K562 (cell line): Measurements from ENCODE around the gene EPHA4. TPM values are rescaled to one million over a fixed set of nuclear protein-coding genes. Genes with fewer than 3 reads are reported as not detected.

Experiments used
- ATAC-seq: fragments of 200-7000 bp; cut with Tn5 transposase; 3 replicates; pipeline ENCODE4 v1.9.1; 2020; ENCODE audit warnings: moderate library complexity
- BruUV-seq: library from RNA; stranded (reverse); fragments of 400-500 nt; replicated peaks from 2 replicates; lab custom pipeline; 2021; lab: Mats Ljungman, UMichigan
- CTCF ChIA-PET: fragments of 300-600 bp; formaldehyde crosslinking; extraction: SDS; loops from one replicate; lab custom pipeline; 2021; ENCODE audit warnings: low intra/inter-chr PET ratio; lab: Yijun Ruan, JAX
- POLR2A ChIA-PET: fragments of 300-600, 350-650 bp; sonication (Branson Sonifier 250); formaldehyde crosslinking; extraction: SDS; loops from one replicate; lab custom pipeline; 2021; ENCODE audit warnings: antibody characterized with exemption, inconsistent platforms; lab: Yijun Ruan, JAX
- DNase-seq, 4 experiments: peaks; one replicate each; pipeline versions ENCODE4 v3.0.0 to v3.0.0-alpha.2; 2011 to 2018; ENCODE audit warnings: low spot score in 3 of 4, mixed read lengths in 3 of 4; ENCODE audit errors: extremely low read depth in 1 of 4
- FAIRE-seq: peaks from 2 replicates; lab custom pipeline; 2011; peaks lifted over from hg19 to GRCh38; lab: Jason Lieb, UNC
- H2AFZ ChIP-seq: 2 replicates; pipeline ENCODE4 v1.6.0; 2011; ENCODE audit warnings: low read depth, low read length, control low read depth, inconsistent platforms
- H3K27ac ChIP-seq: fragments of 200-600 bp; 3 replicates; pipeline ENCODE4 v1.8.0; 2011; ENCODE audit warnings: low read depth, mild to moderate bottlenecking, control low read depth, inconsistent platforms, low read length, moderate library complexity, mixed read lengths; ENCODE audit errors: extremely low read depth
- H3K27me3 ChIP-seq, 2 experiments: fragments of 300-600 bp in 1 of 2; 2 replicates in 1 of 2; 3 replicates in 1 of 2; pipeline versions ENCODE4 v1.6.0 to v1.8.0; 2011; ENCODE audit warnings: inconsistent platforms in 2 of 2, low read length in 2 of 2, mild to moderate bottlenecking in 1 of 2, mixed read lengths in 1 of 2, moderate library complexity in 1 of 2; ENCODE audit not compliant: control insufficient read depth in 2 of 2, insufficient read depth in 2 of 2
- H3K36me3 ChIP-seq: fragments of 300-600 bp; 3 replicates; pipeline ENCODE4 v1.8.0; 2011; ENCODE audit warnings: mild to moderate bottlenecking, low read length, inconsistent platforms; ENCODE audit not compliant: control insufficient read depth, insufficient read depth
- H3K4me1 ChIP-seq, 2 experiments: fragments of 200-600 bp in 1 of 2; replicated peaks in 1 of 2; 2 replicates in 1 of 2; 3 replicates in 1 of 2; pipeline versions ENCODE4 v1.5.1 to v1.8.0; 2011; ENCODE audit warnings: inconsistent platforms in 2 of 2, low read length in 2 of 2, mild to moderate bottlenecking in 1 of 2, mixed read lengths in 1 of 2, moderate library complexity in 1 of 2; ENCODE audit not compliant: control insufficient read depth in 2 of 2, insufficient read depth in 2 of 2
- H3K4me2 ChIP-seq: 2 replicates; pipeline ENCODE4 v1.6.1; 2011; ENCODE audit warnings: low read length, control low read depth, inconsistent platforms, mixed read lengths; ENCODE audit not compliant: insufficient read depth
- H3K4me3 ChIP-seq: fragments of 200-600 bp; sonication (generic), shearing (Covaris generic); 2 replicates; pipeline ENCODE4 v1.5.1; 2016; ENCODE audit warnings: control low read depth, inconsistent platforms
- H3K79me2 ChIP-seq: fragments of 200-600 bp; 3 replicates; pipeline ENCODE4 v1.8.0; 2011; ENCODE audit warnings: low read length, inconsistent platforms; ENCODE audit not compliant: control insufficient read depth, insufficient read depth
- H3K9ac ChIP-seq, 2 experiments: 2 replicates each; pipeline versions ENCODE4 v1.6.0 to v1.6.1; 2011; ENCODE audit warnings: low read depth in 2 of 2, low read length in 2 of 2, control low read depth in 1 of 2, inconsistent platforms in 1 of 2, mild to moderate bottlenecking in 1 of 2, mixed read lengths in 1 of 2; ENCODE audit not compliant: insufficient read depth in 1 of 2
- H3K9me1 ChIP-seq: one replicate; pipeline ENCODE4 v1.6.0; 2011; ENCODE audit warnings: inconsistent platforms, mild to moderate bottlenecking, low read length, moderate library complexity; ENCODE audit not compliant: control insufficient read depth, insufficient read depth
- H3K9me3 ChIP-seq: replicated peaks from 2 replicates; pipeline ENCODE4 v1.5.1; 2011; ENCODE audit warnings: low read depth, low read length, inconsistent platforms; ENCODE audit not compliant: control insufficient read depth, insufficient read depth
- H4K20me1 ChIP-seq: replicated peaks from 2 replicates; pipeline ENCODE4 v1.6.1; 2011; ENCODE audit warnings: low read length, inconsistent platforms, mixed read lengths; ENCODE audit not compliant: control insufficient read depth, insufficient read depth
- AFF4 ChIP-seq: sonication (generic); formaldehyde crosslinking; IDR thresholded peaks from 2 replicates; pipeline ENCODE4 v1.8.0; 2023; ENCODE audit warnings: mild to moderate bottlenecking, missing genetic modification reagents
- ATF1 ChIP-seq, 2 experiments: fragments of 450-650 bp in 1 of 2; IDR thresholded peaks; 2 replicates each; pipeline ENCODE4 v1.6.1; 2016; ENCODE audit warnings: missing compliant biosample characterization in 1 of 2, missing genetic modification characterization in 1 of 2
- CBX8 ChIP-seq: fragments of 200-600 bp; sonication (generic); IDR thresholded peaks from 2 replicates; pipeline ENCODE4 v1.6.1; 2012; ENCODE audit warnings: borderline replicate concordance, mixed run types, low read depth, mild to moderate bottlenecking, moderate library complexity, mixed read lengths, low read length, control low read depth, inconsistent platforms; ENCODE audit not compliant: poor library complexity, severe bottlenecking; ENCODE audit errors: extremely low read depth
- SRSF1 ChIP-seq: fragments of 200-400 bp; formaldehyde crosslinking; IDR thresholded peaks from 2 replicates; pipeline ENCODE4 v1.6.1; 2017; ENCODE audit warnings: mild to moderate bottlenecking, low read depth, low read length, moderate library complexity
- TFAP4 ChIP-seq: sonication (generic); formaldehyde crosslinking; IDR thresholded peaks from 2 replicates; pipeline ENCODE4 v1.8.0; 2022; ENCODE audit warnings: missing genetic modification reagents, mild to moderate bottlenecking, moderate library complexity, borderline replicate concordance
- ZKSCAN3 ChIP-seq: fragments of 250-450 bp; sonication (Bioruptor Pico); IDR thresholded peaks from 2 replicates; pipeline ENCODE4 v1.4.0; 2020
- ZNF146 ChIP-seq: IDR thresholded peaks from one replicate; pipeline ENCODE4 v1.6.1; 2018; ENCODE audit warnings: missing compliant biosample characterization; ENCODE audit not compliant: unreplicated experiment
- ZNF217 ChIP-seq: sonication (generic); formaldehyde crosslinking; IDR thresholded peaks from 2 replicates; pipeline ENCODE4 v1.8.0; 2022; ENCODE audit warnings: mild to moderate bottlenecking, missing genetic modification reagents
- ZNF717 ChIP-seq: fragments of 250-450 bp; sonication (Bioruptor Pico); IDR thresholded peaks from 2 replicates; pipeline ENCODE4 v1.5.0; 2021
- ZNF76 ChIP-seq: fragments of 250-450 bp; sonication (Bioruptor Pico); IDR thresholded peaks from 2 replicates; pipeline ENCODE4 v1.4.0; 2020; ENCODE audit warnings: mild to moderate bottlenecking, moderate library complexity, borderline replicate concordance
- WGBS: fragments of 100-300 bp; shearing (Covaris generic); methylation state at CpG from one replicate; pipeline ENCODE4 v1.1.6; 2016; ENCODE audit warnings: low coverage, mixed read lengths; ENCODE audit not compliant: insufficient coverage; ENCODE audit errors: missing lambda C conversion rate; 5-methylcytosine and 5-hydroxymethylcytosine counted together
- in situ Hi-C: fragments of 300-500 bp; cut with MboI; formaldehyde crosslinking; loops from 4 replicates; pipeline ENCODE4 v1.15.0; 2018; ENCODE audit warnings: inconsistent platforms, mixed read lengths
- intact Hi-C: fragments of 100-400 bp; cut with micrococcal nuclease; formaldehyde crosslinking; loops from 2 replicates; pipeline ENCODE4 v1.14.2; 2022
- polyA plus RNA-seq, 8 experiments: library from polyadenylated mRNA; depleted of rRNA in 4 of 8; stranded (reverse) in 5 of 8; unstranded in 3 of 8; fragments of >200 nt; fragmentation: Nextera tagmentation in 2 of 8; fragmentation: Illumina TruSeq in 1 of 8; extraction: Ambion mirVana in 2 of 8; extraction: Trizol in 1 of 8; gene quantifications; 2 replicates each; pipeline versions ENCODE4 v1.2.1 to v1.2.3, GENCODE V29; 2011 to 2014; ENCODE audit warnings: inconsistent platforms in 1 of 8, missing spikeins in 1 of 8
- total RNA-seq, 7 experiments: library from RNA; depleted of rRNA in 6 of 7; stranded (reverse); fragments of >200 nt in 6 of 7; fragmentation: Illumina TruSeq in 2 of 7; extraction: Trizol in 2 of 7; gene quantifications; 2 replicates each; pipeline versions ENCODE4 v1.2.1 to v1.2.3, GENCODE V29; 2011 to 2021; ENCODE audit warnings: low replicate concordance in 1 of 7
- TF ChIP-seq, protein P1 (sequence below): fragments of 450-650 bp; formaldehyde crosslinking; IDR thresholded peaks from 2 replicates; pipeline ENCODE4 v1.4.0; 2020; ENCODE audit warnings: mild to moderate bottlenecking
- TF ChIP-seq, protein P2 (sequence below): fragments of 450-650 bp; formaldehyde crosslinking; IDR thresholded peaks from 2 replicates; pipeline ENCODE4 v1.4.0; 2020; ENCODE audit warnings: mild to moderate bottlenecking, moderate library complexity

EPHA4 gene
- total and polyA plus RNA-seq, 9 of the 15 experiments (the other 6 are each of a cell fraction or from before 2014, with no cell fraction given) = 0.07 to 0.09 (median 0.07) TPM; not detected in 6

DNA sequence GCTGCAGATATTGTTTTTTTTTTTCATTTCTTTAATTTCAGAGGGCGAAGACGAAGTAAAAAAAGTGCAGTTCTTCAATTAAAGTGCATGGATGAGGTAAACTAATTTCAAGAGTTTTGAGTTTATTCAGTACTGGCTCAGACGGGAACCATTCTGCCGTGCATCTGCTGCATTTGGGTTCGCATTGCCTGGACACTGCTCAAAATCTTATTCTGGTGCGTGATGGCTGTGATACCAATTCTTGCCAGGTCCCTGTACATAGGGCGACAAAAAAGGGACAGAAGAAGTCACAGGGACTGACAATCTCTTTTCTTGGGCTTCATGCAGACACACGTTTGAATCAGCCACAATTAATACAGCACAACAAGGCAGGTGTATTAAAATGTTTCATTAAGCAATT, 146.2 kb downstream of the EPHA4 start (continued):
- TF ChIP-seq CBX8 (no peak), ZNF146 (CRISPR knock-in tag) (no peak), ZNF217 (no peak), ZKSCAN3 (CRISPR knock-in tag) (no peak), ZNF76 (CRISPR knock-in tag) (no peak)
- TF ChIP-seq, protein P1, sequence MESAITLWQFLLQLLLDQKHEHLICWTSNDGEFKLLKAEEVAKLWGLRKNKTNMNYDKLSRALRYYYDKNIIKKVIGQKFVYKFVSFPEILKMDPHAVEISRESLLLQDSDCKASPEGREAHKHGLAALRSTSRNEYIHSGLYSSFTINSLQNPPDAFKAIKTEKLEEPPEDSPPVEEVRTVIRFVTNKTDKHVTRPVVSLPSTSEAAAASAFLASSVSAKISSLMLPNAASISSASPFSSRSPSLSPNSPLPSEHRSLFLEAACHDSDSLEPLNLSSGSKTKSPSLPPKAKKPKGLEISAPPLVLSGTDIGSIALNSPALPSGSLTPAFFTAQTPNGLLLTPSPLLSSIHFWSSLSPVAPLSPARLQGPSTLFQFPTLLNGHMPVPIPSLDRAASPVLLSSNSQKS (CRISPR knock-in tag) = no peak
- TF ChIP-seq, protein P2, sequence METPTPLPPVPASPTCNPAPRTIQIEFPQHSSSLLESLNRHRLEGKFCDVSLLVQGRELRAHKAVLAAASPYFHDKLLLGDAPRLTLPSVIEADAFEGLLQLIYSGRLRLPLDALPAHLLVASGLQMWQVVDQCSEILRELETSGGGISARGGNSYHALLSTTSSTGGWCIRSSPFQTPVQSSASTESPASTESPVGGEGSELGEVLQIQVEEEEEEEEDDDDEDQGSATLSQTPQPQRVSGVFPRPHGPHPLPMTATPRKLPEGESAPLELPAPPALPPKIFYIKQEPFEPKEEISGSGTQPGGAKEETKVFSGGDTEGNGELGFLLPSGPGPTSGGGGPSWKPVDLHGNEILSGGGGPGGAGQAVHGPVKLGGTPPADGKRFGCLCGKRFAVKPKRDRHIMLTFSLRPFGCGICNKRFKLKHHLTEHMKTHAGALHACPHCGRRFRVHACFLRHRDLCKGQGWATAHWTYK = no peak

- ChIA-PET POLR2A (no interaction called here), CTCF (no interaction called here)
- Histone ChIP-seq H3K79me2 (no peaks in the 10 kb centered on the region), H2AFZ (no peak overlapping the region), H3K4me1 (no peaks in the 10 kb centered on the region), H3K36me3 (no peaks in the 10 kb centered on the region), H3K27me3 (no peaks in the 10 kb centered on the region), H3K27ac (no peak overlapping the region), H3K4me3 (no peak overlapping the region), H3K9ac (no peak overlapping the region), H3K9me1 (no peaks in the 10 kb centered on the region), H3K9me3 (no peaks in the 10 kb centered on the region), H3K4me2 (no peak overlapping the region), H4K20me1 (no peaks in the 10 kb centered on the region)
- 0% methylated on average over 3 of the region's 4 CpGs for WGBS
- FAIRE-seq (no peak), ATAC-seq (no peak), DNase-seq (no peak)
- no TSS peak for BruUV-seq
- intact Hi-C loops (no loop called here), in situ Hi-C loops (no loop called here)
- no peak for TF ChIP-seq AFF4 (CRISPR knock-in tag)
- TF ChIP-seq ZNF717 = no peak
- no peak for TF ChIP-seq SRSF1
- no peak for TF ChIP-seq ATF1 (CRISPR knock-in tag; IDR thresholded peaks at IDR 0.05)
- TF ChIP-seq ATF1 (tag; IDR thresholded peaks at IDR 0.05) = no peak
- TF ChIP-seq, protein P2 = no peak
- TF ChIP-seq TFAP4 = no peak
Observed at GRCh38 chr2:221425353-221425752, 146.8 kb downstream of the EPHA4 start.
